ENCODE results near the gene SLC5A6.
A peak's percentile ranks its signal among the peaks of the same experiment; 100 is the strongest.

SLC5A6 gene

DNA sequence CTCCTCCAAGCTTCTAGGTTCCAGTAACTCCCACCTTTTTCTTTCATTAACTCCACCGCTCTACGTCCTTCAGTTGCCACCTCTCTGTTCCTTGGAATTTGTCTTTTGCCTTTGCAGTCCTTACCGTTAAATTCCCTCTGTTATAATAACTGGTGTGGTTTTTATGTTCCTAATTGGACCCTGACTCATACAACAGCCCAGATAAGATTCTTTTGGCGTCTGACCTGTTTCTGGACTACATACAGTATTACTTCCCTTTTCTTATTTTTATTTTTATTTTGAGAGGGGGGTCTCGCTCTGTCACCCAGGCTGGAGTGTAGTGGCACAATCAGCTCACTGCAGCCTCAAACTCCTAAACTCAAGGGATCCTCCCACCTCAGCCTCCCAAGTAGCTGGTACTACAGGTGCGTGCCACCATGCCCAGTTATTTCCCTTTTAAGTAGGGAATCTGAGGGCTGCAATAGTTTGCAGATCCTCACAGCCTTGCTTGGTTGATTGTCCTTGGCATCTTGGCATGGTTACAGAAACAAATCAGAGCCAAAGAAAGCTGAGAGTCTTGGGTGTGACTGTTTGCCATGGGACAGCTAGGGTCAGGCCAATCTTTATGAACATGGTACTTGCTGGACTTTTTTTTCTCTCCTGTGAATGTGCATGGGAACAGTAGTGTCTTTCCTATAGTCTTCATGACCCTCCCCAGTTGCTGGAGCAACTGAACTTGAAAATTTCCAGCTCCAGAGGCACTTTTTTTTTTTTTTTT lies 41.3 kb downstream of the SLC5A6 start:
- DNase-seq: no peak

GRCh38 chr2:27164960-27165763 lies 46.9 kb downstream of the SLC5A6 start:
- no peak for DNase-seq

GRCh38 chr2:27162151-27163121 lies 49.6 kb downstream of the SLC5A6 start:
- DNase-seq: no peak

DNA sequence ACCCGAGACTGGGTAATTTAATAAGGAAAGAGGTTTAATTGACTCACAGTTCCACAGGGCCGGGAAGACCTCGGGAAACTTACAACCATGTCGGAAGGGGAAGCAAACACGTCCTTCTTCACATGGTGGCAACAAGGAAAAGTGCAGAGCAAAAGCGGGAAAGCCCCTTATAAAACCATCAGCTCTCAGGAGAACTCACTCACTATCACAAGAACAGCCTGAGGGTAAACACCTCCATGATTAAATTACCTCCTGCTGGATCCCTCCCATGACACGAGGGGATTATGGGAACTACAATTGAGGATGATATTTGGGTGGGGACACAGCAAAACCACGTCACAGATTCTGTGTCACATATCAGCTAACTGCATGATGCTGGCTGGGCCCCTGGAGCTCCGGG lies 51.9 kb downstream of the SLC5A6 start:
- no peak for DNase-seq

GRCh38 chr2:27159271-27159670 lies 52.8 kb downstream of the SLC5A6 start:
- no peak for DNase-seq

DNA sequence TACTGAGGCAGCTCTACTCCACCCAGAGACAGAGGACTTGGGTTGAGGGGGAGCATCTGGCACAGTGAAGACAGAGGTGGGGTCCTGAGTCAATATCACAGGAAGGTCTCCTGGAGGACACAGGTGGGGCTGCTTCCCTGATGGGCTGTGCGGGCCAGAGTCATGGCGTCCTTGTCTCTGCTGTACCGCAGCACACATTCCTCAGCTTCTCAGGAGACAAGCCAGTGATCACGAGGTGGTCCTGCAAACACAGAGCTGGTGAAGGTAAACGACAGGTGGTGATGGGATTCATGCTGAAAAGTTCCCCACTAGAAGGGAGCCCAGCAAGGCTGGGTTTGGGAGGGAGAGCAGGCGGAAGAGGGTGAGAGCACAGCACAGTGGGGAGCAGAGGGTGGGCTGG lies 53.6 kb downstream of the SLC5A6 start:
- DNase-seq: no peak

DNA sequence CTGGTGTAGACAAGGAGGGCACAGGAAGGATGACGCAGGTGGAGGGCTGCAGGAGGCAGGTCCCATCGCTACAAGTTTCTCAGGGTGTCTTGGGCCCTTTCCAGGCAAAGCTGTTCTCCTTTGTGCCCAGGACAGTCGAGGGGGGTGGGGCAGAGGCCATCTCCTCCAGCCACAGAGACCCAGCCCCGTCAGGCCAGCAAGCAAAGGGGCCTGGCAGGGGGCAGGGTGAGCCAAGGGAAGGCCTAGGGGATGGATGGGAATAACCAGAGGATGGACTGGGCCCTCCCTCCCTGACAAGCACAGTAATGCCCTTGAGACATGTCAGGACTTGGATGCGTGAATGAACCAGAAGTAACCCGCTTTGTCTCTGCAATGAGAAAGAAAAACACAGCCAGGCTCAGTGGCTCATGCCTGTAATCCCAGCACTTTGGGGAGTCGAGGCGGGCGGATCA lies 57.0 kb downstream of the SLC5A6 start:
- no peak for DNase-seq

DNA sequence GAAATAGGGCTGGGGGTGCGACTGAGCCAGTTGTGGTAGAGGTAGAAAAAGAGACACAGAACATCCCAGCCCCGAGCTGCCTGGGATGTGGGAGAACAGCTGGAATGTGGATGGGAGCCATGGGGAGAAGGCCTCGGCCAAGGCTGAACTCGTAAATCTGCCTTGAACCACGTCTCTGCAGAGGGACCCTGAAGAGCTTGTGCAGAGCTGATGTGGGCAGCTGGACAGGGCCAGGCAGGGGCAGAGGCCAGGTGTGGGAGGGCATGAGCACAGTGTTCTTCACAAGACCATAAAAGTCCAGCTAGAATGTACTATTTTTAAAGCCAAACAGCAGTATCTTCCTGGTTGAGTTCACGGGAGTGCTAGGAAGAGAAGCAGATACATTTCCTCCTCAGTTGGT lies 57.6 kb downstream of the SLC5A6 start:
- no peak for DNase-seq

DNA sequence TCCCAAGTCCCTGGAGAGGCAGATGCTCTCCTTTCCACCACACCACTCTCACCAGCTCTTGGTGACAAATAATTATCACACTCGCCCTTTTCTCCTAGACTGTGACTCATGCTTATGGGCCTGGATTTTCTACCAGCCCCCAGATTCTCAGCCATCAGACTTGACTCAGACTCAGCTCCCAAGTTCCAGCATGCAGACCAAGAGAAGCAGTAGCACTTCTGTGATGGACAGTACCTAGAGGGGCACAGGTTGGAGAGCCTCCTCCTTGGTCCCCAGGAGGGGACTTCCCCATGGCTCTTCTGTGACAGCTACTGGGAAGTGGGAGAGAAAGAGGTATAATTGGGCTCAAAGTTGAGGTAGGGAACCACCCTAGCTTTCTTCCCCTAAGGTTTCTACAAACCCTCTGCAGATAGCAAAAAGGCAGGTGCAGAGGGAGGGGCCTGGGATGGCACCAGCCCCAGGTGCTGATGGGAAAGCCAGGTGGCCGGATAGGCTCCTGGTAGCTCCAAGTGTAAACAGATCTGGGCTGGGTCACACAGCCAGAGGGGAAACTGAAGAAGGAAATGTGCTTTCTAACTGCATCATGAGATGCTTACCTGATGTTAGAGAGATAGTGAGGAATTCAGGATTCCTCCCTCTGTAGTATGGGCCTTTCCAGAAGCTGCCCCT lies 59.1 kb downstream of the SLC5A6 start:
- DNase-seq: peak; percentile 76

DNA sequence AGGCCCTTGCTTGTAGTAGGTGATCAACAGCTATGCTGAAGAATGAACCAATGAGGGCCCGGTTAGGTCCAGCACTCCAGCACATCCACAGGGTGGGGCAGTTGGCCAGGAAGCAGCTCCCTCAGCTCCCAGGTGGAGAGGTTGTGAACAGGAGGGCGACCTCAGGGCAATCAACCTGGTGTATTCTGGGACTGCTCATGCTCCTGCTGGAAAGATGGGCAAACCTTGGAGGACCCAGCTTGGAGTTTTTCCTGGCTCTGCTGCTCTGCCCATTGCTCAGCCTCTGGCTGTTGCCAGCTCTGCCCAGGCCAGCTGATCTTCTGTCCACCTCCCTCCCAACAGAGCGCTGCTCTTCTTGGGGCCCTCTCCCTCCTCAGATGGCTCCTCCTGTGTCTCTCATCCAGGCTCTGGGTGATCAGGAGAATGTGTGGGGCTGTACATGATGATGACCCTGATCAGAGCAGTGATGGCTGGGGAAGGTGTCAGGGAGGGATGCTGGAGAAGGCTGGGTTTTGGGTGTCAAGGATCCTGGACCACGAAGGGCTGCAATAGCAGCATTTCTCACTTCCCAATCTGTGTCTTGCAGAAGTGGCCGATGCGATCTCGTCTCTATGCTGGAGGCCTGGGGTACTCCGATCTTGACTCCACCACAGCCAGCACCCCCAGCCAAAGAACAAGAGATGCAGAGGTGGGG lies 59.8 kb downstream of the SLC5A6 start:
- DNase-seq: no peak

GRCh38 chr2:27150639-27151230 lies 61.3 kb downstream of the SLC5A6 start:
- DNase-seq: no peak

All from DMS153 (cell line).